Stimulated activated CD4-positive, alpha-beta T cell treated with anti-CD3 and anti-CD28 coated beads, Interleukin-12 subunit alpha, Interleukin-12 subunit beta, amount 100 ng/mL, for 4 hours (primary cell): ENCODE data around the gene ARIH1.
"Not testable (repeated sequence)": the region's sequence is repeated elsewhere in the genome, so short reads cannot be mapped to it uniquely, and the experiment has no call there.

Experiments
- DNase-seq: peaks from one replicate; pipeline ENCODE4 v3.0.0-alpha.2; 2020

Gene ARIH1

GRCh38 chr15:72545156-72545555 lies 71.0 kb downstream of the ARIH1 start:
- no peak for DNase-seq

GRCh38 chr15:72554471-72555425 lies 80.6 kb downstream of the ARIH1 start:
- peak; percentile 11 for DNase-seq

GRCh38 chr15:72559781-72560180 lies 85.7 kb downstream of the ARIH1 start:
- no peak for DNase-seq

- no peak for DNase-seq
These were observed 86.3 kb downstream of the ARIH1 start for GRCh38 chr15:72560458-72560857.

- no peak for DNase-seq
These were observed 88.3 kb downstream of the ARIH1 start for GRCh38 chr15:72562386-72562785.

- DNase-seq = no peak
These were observed 88.7 kb downstream of the ARIH1 start for GRCh38 chr15:72562878-72563277.

DNA sequence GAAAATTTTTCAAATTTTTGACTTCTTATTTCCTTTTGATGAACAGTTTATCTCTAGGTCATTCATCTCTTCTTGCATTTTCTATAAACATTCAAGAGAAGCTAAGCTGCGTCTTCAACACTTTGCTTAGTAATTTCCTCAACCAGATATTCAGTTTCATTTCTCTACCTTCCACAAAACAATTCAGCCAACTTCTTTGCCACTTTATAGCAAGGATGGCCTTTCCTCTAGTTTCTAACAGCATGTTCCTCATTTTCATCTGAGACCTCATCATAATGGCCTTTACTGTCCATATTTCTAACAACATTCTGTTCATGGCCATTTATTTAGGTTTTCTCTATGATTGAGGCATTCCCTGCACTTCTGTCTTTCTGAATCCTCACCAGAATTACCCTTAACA lies 90.0 kb downstream of the ARIH1 start:
- no peak for DNase-seq

GRCh38 chr15:72566973-72567372 lies 92.8 kb downstream of the ARIH1 start:
- no peak for DNase-seq

- no peak for DNase-seq
These were observed 95.9 kb downstream of the ARIH1 start for GRCh38 chr15:72570059-72570458.

- no peak for DNase-seq
These were observed 105.7 kb downstream of the ARIH1 start for GRCh38 chr15:72579814-72580213.

- no peak for DNase-seq
These were observed 109.9 kb downstream of the ARIH1 start for GRCh38 chr15:72584006-72584405.

DNA sequence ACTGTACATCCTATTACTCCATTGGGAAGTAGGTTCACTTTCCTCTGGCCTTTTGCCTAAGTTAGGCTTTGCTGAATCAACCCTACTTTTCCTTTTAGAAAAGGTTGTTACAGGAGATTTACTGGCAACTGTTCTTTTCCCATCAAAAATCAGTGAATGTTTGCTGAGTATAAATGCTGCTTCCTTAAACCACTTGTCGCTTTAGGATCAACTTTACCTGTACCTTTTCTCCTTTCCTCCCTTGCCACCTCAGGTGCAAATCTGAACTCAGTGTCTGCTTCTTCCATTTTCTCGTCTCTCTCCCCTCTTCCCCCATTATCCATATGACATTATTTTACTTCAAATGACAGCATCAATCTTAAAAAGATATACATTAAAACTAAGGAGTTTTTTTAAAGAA lies 110.9 kb downstream of the ARIH1 start:
- no peak for DNase-seq

- DNase-seq = no peak
These were observed 111.4 kb downstream of the ARIH1 start for GRCh38 chr15:72585476-72586058.

- DNase-seq = no peak
These were observed 114.0 kb downstream of the ARIH1 start for GRCh38 chr15:72588096-72588495.

DNA sequence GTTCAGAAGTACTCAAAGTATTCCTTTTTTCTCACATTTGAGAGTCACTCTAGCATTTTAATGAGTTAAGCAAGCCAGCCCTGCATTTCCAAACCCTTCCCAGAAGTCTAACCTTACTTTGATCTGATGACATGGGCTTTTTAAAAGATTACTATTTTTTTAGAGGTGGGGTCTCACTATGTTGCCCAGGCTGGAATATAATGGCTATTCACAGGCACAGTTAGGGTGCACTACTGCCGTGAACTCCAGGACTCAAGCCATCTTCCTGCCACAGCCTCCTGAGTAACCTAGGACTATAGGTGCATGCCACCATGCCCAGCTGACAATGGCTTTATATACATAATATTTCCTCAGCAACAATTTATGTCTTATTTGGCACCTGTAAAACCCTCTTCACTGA lies 116.3 kb downstream of the ARIH1 start:
- DNase-seq = no peak

DNA sequence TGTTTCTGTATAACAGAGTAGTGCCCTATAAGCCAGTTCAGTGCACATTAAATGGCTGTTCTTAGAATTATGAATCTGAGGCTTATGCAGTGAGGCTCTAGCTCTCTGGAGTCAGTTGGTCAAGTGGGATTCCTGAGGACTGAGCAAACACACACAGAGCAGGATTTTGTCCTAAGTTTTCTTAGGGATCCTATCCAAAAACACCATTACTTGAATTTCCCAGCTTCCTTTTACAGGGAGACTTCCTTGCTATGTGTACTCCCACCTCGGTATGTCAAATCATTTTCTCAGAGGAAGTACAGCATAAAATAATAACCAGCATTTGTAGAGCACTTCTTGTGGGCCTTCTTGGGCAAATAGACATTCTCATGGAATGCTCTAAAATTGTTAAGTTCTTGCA lies 117.2 kb downstream of the ARIH1 start:
- DNase-seq = no peak

DNA sequence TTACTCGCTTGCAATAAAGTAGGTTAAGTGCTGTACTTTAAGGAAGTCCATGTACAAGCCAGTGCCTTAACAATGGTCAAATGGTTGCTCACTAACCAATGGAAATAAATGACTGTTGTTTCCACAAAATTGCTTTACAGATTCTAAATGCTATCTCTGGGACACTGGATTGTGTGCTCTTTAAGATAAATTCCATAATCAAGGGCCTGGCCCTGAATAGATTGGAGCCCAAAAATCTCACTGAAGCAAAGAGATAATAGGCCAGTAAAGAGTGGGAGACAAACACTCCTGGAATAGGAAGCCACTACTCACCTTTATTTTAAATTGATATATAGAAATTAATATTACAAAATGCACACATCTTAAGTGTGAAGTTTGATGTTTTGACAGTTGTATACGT lies 118.0 kb downstream of the ARIH1 start:
- no peak for DNase-seq

- no peak for DNase-seq
These were observed 118.5 kb downstream of the ARIH1 start for GRCh38 chr15:72592676-72593075.

GRCh38 chr15:72593838-72594237 lies 119.7 kb downstream of the ARIH1 start:
- DNase-seq = no peak

DNA sequence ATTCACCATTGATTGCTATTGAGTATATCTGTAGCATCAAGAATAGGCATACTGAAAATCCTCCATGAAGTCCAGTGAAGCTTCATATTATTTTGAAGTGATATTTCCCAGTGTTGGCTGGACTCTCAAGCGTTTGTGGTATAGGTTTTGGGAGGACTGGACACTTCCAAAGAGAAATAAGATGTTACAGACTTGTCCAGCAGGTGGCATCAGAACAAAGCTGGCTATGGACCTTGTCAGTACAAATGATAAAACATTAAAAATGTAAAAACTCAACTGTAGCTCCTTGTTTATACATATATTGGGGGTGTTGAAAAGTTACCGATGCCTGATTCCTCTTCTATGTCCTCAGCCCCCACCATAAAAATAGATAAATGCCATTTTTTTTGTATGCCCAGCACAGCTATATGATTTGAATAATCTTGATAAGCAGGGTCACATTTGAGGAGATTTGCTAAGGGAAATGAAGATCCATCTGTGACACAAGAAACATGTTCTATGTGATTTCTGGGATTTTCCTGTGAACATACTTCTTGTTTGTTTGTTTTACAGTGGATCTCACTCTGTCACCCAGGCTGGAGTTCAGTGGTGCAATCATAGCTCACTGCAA lies 125.8 kb downstream of the ARIH1 start:
- DNase-seq = no peak

DNA sequence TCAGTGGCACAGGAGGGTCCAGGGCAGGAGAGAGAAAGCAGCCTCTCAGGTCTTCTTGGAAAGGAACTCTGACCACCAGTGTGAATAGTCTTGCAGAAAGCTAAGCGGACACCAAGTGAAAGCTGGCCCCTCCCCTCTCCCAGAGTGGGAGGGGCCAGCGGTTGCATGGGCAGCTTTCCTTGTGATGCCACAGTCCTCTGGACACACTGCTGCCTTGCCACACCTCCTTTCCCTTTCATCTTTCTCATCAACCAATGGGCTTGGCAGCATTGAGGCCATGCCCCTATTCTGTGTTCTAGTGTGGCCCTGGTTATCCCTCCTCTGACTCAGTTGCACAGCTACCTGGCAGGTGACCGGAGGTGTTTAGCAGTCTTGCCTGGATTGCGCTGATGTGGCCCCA lies 130.7 kb downstream of the ARIH1 start:
- no peak for DNase-seq

- DNase-seq = not testable (repeated sequence)
These were observed 134.0 kb downstream of the ARIH1 start for GRCh38 chr15:72608084-72608483.

DNA sequence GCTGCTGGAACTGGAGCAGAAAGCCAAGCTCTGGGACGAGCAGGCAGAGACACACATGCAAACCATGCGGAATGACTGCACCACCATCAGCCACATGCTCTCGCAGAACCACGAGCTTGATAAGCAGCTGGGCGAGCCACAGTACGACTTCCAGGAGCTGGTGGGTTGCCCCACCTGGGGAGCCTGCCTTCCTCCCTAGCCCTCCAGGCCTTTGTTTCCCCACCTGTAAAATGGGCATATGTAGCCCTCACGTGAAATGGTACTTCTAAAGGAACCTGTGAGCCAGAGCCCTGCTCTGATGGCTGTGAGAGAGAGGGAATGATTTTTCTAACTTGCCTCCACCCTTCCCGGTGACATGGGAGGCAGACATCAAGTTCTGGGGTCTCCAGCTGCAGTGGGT lies 135.7 kb downstream of the ARIH1 start:
- no peak for DNase-seq

DNA sequence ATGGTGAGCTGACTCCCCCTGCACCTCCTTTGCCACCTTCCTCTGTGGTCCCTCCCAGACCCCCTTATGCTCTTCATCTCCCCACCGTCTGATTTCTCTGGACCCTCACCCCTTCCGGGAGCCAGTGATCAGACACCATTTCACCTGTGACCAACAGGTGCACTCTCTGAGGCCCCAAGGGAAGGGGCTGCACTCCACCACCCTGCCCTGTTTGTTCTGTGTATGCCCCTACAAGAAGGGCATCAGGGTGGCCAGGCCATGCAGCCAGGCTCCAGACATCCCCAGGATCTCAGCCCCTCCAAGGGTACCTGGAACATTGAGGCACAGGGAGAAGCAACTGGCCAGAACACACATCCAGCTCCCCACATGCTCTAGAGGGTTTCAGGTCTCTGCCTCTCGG lies 138.2 kb downstream of the ARIH1 start:
- DNase-seq = not testable (repeated sequence)
